GM19238 (cell line): ENCODE data around the gene ANKRD40.
"Not testable (repeated sequence)": the region's sequence is repeated elsewhere in the genome, so short reads cannot be mapped to it uniquely, and the experiment has no call there.

ENCODE experiments used
- DNase-seq: peaks from one replicate; pipeline ENCODE4 v3.0.0; 2011; ENCODE audit warnings: low spot score; ENCODE audit not compliant: insufficient read length

The ANKRD40 gene

GRCh38 chr17:50710650-50711049, 2.9 kb upstream of the ANKRD40 start:
- no peak for DNase-seq

DNA sequence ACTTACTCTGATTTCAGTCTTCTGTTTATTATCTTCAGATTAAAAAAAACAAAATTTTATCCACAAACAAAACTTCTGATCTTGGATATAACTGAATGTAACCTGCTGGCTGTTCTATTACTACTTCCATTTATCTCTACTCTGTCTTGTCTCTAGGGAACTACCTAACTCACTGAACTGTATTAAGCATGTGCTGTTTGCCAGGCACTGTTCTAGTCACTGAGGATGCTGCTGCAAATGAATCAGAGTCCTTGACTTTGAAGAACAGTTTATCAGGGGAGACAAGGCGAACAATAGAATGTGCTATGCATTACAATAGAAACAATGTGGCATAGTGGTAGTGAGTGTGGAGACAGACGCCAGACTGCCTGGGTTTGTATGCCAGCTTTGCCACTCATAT, 2.3 kb upstream of the ANKRD40 start:
- no peak for DNase-seq

- not testable (repeated sequence) for DNase-seq
These were observed 1.3 kb upstream of the ANKRD40 start for GRCh38 chr17:50709053-50709452.

DNA sequence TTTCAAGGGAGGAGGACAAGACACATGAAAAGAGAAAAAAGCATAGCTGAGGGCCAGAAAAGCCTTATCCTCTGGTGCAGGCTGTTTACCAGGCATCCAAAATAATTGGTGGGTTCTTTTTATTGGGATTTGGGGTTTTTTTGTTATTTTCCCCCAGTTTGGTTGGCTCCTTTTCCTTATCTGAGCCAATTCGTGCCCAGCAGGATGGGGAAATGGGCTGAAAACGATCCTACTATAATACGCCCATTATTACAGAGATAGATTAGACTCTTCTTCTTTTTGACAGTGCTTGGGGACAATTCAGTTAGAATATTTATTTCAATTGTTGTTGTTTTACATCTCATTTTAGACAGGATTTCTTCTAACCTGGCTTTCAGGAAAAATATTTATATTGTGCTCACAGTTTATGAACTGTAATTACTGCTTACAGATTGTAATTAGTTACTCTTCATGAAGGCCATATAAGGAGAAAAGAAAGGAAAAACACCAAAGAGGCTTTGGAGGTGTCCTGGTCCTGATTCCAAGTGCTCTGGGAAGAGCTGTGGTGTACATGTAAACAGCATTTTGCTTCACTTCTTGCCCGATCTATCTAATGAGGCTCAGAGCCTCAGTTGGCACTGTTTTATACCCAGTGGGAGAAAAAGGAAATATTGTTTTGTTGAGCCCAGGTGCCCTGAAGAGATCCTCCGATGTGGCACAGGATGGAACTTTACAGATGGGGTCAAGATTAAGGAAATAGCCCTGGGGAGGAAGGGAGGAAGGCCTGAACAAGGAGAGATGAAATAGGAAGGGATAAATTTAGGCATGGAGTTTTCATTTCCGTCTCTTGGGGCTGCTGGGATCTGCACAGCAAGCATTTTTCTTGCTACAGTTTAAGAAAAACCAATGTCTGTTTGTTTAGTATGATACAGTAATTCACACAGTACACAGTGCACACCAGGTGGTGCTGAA, 611 bp upstream of the ANKRD40 start:
- DNase-seq, result no peak

- DNase-seq, result no peak
These were observed 4.6 kb downstream of the ANKRD40 start for GRCh38 chr17:50703162-50703561.

DNA sequence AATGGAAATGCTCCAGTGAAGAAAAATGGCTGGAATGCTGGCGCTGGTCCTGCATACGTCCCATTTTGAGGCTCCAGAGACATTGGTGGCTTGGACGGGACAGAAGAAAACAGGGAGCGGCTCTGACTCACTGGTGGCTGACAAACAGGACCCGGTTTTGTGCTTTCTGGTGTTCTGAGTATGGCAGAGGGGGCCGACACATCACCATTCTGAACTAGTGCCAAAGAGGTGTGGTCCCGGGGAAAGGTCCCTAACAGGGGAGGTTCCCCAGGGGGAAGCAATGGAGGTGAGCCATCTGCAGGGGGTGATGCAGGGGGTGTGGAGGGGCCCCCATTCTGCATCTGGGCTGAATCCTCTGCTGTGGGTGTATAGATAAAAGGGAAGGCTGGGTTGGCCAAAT, 8.3 kb downstream of the ANKRD40 start:
- no peak for DNase-seq

GRCh38 chr17:50697663-50698272, 9.9 kb downstream of the ANKRD40 start:
- no peak for DNase-seq

- DNase-seq, result no peak
These were observed 10.7 kb downstream of the ANKRD40 start for GRCh38 chr17:50697062-50697461.

DNA sequence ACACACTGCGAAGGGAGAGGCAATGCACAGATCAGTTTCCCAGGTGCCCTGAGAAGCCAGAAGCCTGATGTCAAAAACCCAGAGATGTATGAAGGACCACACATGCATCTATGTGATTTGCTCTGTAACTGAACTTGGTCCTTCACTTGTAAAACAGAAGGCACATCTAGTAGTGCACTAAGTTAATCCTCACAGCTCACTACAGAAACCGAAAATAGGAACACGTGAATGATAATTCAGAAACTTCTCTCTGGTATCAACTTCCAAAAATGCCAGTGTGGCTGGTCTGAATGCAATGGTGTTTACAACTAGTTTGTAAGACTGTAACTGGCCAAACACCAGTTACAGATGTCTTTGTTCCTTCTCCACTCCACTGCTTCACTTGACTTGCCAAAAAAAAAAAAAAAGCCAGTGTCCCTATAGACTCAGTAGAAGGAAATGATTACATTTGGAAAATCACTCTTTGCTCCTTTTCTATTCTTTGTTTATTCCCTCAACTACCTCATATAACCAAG, 11.3 kb downstream of the ANKRD40 start:
- no peak for DNase-seq

- no peak for DNase-seq
These were observed 14.6 kb downstream of the ANKRD40 start for GRCh38 chr17:50693036-50693682.

DNA sequence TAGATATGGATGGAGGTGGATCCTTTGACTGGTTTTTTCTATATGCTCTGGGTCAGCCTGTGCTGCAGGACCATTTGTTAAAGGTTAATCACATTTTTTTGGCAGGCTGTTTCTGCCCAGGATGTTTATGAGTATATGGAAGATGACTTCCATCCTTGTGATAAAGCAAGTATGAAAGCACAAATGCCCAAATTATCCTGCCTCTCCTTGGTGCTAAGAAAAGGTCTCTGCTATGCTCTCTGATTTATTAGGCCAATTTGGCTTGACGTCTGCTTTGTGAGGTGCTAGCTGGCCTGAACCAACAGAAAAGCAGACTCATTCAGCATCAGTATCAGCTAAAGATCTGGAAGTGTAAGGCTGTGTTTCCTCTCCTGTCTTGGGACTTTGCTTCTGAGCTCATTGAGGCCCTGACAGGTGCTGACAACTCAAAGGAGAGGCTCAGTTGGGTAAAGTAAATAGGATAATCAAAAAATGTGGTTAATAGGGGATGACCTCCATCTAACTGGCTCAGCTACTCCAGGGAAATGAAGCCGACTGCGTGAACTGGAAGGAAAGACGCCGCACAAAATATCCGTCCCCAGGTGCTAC, 15.2 kb downstream of the ANKRD40 start:
- DNase-seq, result no peak

DNA sequence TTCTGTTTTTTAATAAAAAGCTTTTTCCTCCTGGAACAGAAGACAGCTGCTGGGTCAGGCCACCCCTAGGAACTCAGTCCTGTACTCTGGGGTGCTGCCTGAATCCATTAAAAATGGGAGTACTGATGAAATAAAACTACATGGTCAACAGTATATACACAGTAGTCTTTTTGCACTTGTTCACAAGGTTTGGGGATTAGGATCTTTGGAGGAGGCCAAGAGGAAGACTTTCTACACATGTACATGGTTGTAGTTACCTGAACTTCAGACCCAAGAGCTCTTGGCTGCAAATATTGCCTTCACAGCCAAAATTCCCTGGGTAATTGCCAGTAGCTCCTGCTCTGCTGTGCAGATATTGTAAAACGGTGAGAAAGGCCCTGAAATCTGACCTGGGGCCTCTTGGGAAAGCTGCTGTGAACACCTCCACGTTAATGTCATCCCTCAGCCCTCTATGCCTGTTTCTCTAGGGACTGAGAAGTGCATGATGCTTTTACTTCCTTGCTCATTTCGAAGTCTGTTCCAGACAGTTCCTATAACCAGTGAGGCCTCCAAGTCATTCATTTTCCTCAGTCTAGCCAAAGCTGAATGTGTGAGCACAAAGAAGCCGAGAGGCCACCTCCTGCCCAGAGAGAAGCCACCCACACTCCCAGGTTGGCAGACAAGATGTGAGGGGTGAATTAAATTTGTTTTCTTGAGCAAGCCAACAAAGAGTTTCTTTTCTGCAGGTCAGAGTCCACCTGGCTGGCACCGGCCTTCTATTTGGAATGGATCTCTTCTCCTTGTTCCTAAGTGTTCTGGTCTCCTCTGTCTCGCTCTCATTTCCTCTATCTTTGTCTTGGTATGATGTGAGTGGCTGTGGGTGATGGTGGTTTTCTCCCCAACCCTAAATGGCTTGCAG, 15.9 kb downstream of the ANKRD40 start:
- no peak for DNase-seq

- DNase-seq, result no peak
These were observed 16.7 kb downstream of the ANKRD40 start for GRCh38 chr17:50690887-50691549.

DNA sequence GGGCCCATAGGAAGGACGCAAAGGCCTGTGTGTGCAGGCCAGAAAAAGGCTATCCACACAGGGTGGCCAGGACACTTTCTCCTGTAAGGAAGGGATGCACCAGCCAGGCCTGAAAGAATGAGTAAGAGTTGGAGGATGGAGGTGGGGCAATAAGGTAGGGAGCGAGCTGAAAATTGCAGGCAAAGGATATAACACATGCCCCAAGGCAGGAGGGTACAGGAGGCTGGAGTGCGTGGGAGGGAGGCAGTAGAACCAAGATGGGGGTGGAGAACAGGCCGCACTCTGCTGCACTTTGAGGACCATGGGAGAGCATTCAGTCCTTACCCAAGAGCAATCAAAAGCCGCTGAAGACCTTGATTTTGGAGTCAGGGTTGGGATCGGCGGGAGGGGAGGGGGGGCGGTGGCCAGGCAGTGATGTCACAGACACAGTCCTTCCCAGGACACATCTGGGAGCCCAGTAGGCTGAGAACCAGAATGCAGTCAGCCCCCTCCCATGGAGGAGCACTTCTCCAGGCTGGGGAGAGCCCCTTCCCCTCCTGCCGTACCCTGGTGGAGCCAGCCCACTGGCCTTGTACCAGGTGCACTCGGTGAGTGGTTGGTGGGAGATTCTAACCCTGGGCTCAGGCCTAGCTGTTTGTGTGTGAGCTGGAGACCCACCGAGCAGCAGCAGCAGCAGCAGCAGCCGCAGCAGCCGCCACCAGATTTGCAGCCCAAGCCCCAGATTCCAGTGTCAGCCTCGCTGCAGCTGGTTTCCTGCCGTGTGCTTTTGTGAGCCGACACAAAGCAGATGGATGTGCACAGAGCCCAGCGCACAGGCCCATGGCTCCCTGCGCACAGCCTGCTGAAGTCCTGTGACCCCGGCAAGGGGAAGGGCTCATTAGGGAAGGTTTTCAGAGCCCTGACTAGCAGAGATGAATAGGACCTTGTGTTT, 17.5 kb downstream of the ANKRD40 start:
- DNase-seq, result no peak

DNA sequence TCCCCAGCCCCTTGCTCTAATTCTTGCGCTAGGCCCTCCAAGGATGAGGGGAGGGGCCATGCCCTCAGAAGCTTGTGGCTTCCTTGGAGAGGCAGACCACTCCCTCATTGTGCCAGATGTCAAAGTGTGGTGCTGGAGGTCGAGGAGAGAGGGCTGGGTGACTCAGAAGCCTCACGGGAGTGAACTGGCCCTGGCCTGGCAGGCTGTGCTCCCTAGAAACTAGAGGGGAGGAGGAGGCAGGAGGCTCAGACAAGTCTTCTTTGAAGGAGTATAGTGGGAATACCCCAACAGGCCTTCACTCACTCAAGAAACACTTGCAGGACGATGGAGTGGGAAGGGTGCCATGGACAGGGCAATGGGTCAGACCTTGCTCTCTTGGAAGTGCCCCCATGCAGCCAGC, 18.5 kb downstream of the ANKRD40 start:
- DNase-seq, result no peak

DNA sequence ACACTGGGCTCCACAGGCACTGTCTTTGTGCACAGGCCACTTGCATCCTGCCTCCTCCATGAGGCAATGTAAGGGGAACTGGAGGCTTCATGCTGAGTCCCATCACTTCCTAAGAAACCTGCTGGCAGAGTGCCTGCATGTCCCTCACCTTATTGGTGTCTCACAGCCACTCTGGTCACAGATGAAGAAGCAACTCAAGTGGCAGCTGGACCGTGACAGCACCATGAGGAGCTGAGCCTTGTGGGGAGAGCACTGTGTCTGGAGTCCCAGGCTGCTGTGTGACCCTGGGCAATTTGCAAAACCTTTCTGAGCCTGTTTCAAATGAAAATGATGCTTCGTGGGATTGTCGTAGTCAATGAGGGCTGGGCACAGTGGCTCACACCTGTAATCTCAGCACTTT, 19.5 kb downstream of the ANKRD40 start:
- no peak for DNase-seq

DNA sequence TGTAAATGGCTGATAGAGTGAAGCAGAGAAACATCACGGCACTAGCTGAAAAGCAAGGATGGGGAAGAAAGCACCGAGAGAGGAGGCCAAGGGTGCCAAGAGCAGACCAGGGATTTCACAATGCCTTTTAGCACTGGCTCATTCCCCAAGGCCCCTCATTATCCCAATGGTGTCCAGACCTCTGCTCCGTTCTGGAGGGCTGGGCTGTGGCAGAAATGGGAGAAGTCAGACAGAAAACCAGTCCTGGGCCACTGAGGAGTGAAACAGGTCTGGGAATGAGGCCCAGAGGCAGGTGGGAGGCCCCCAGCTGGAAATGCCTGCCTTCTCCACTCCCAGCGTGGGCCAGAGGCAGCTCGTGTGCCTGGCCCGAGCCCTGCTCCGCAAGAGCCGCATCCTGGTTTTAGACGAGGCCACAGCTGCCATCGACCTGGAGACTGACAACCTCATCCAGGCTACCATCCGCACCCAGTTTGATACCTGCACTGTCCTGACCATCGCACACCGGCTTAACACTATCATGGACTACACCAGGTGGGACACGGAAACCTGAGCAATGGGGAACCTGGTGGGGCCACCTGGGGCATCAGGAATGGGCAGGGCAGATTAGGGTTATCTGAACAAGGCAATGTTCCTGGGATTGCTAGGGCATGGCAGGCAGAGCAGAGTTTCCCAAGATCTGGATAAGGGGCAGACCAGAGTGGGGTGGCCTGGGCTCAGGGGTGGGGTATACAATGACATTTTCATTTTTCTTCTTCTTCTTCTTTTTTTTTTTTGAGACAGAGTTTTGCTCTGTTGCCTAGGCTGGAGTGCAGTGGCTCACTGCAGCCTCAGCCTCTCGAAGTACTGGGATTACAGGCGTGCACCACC, 20.3 kb downstream of the ANKRD40 start:
- no peak for DNase-seq
